NCI-H82 (cell line): ENCODE data around the gene CDH4.

Experiments
- DNase-seq: peaks from one replicate; lab custom pipeline; 2025; lab: John Stamatoyannopoulos, UW

The CDH4 gene

DNA sequence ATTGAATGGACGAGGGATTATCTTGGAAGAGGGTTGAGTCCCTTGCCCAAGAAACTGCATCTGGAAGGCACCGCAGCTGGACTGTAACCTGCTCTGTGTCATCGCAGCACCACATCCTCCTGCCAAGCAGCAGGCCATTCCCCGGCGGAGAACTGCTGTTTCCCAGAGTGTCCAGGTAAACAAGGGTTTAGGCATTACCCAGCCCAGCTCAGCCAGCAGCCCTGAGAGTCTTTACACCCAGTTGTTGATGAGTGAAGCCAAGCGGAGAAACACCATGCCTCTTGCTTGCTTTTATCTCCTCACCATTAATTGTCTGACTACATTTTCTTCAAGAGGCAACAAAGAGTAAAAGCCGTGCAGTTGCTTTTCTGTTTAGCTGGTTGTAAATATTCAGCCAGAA lies 104.1 kb downstream of the CDH4 start:
- DNase-seq: no peak

DNA sequence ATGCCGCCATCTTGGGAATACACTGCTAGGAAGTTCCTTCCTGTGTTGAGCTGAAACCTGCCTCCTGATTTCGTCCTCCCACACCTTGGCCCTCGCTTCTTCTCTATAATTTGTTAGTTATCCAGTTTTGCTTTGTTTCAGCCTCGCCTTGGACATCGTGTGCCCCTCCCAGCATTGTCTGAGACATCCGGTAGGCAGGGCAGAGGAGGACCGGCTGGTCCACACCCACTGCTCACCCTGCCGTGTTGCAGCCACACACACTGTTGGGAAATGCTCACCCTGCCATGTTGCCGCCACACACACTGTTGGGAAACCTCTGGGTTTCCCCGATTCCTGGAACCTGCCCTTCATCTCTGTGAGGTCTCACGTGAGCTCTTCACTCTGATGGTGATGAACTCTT lies 105.1 kb downstream of the CDH4 start:
- DNase-seq: no peak

DNA sequence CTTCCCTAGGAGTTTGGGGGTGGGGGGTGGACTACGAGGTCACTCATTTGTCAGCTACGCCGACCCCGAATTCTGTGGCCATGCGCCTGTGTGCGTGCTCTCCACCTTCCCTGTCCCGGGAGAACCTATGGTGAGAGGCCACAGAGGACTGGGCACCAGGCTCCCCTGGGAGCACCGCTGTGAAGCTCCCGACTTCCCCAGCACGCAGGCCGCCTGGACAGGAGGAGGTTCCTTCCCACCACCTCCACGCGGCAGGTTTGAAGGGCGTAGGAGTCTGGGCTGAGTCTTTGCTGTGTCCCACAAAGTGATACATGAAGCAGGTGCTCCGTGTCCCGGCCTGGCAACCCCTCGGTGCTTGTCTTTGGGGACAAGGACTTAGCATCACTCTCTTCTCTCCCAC lies 107.2 kb downstream of the CDH4 start:
- DNase-seq: no peak

DNA sequence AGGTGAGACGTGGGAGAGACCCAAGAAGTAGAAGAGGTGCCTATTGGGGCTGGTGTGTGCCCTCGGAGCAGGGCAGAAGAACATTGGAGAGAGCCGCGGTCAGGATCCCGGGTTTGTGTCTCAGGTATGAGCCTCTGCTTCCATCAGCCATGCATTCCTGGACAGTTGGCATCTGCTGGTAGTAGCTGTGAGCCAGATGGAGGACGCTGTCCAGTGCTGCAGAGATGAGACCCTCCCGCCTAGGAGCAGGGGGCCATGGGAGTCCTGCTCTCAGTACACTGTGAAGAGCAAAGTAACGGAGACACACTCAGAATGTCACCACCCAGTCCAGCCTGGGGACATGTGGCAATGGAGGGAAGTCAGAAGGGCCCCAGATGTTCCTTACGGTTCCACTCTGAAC lies 108.2 kb downstream of the CDH4 start:
- DNase-seq: no peak

DNA sequence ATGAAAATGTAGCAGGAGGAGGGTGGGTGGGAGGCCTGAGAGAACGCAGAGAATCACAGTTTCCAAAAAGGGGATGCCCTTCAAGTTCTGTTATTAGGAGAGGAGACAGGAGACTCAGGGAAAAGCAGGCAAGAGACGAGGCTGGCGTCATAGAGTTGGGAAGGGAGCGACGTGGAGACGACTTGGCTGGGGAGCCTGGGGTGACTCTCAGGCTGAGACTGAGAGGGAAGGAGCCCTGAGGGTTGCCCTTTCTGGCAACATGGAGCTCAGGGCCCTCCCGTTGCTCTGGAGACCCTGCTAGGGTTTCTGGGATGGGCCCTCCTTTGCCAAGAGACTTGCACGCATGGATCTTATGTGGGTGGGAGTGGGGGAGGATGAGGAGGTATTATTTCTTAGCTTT lies 108.9 kb downstream of the CDH4 start:
- DNase-seq: no peak

DNA sequence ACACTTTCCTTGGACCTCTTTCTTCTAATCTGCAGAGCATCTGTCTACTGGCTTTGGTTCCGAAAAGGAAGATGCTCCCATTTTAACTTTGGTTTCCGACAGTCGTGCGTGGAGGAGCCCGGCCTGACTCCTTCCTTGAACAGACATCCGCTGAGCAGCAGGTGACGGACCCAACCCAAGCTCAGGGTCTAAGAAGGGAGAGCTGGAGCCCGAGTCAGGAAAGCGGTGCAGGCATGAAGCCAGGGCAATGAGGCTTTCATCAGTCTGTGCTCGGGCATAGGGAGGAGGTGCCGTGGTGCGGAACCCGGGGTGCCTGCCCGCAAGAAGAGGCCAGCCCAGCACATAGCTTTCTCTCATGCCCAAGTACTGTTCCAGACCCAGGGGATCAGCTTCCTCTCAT lies 109.4 kb downstream of the CDH4 start:
- DNase-seq: no peak

DNA sequence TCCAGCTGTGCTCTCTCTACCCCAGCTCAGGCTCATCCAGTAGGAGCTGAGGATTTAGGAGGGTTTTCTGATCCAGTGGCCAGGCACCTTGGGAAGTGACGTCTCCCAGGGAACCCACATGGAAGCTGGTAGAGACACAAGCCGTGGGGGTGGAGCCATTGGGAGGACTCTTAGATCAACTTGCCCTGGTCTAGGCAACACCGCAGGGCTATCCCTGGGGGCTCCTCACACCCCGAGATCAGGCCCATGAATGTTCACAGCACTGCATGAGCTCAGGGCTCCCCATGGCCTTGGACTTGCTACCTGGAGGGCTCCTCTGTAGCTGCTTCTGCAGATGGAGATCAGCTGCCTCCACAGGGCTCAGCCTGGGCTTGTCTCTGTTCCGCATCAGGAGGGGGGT lies 112.1 kb downstream of the CDH4 start:
- DNase-seq: no peak

DNA sequence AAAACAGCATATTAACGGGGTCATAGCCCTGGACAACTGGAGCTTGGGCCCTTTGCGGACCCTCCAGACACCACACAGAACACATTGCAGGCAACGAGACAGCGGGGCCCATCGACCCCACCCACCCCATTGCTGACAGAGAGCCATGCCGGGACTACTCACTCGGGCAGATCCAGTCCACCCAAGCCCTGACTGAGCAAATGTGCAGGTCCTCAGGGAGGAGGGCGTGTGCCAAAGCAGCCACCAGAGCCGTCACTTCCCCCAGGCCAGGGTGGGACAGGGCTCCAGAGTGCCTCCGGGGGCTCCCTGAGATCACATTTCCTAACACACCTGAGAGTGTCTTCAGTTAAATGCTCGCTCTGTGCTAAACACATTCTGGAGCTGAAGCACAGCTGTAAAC lies 114.9 kb downstream of the CDH4 start:
- DNase-seq: no peak

DNA sequence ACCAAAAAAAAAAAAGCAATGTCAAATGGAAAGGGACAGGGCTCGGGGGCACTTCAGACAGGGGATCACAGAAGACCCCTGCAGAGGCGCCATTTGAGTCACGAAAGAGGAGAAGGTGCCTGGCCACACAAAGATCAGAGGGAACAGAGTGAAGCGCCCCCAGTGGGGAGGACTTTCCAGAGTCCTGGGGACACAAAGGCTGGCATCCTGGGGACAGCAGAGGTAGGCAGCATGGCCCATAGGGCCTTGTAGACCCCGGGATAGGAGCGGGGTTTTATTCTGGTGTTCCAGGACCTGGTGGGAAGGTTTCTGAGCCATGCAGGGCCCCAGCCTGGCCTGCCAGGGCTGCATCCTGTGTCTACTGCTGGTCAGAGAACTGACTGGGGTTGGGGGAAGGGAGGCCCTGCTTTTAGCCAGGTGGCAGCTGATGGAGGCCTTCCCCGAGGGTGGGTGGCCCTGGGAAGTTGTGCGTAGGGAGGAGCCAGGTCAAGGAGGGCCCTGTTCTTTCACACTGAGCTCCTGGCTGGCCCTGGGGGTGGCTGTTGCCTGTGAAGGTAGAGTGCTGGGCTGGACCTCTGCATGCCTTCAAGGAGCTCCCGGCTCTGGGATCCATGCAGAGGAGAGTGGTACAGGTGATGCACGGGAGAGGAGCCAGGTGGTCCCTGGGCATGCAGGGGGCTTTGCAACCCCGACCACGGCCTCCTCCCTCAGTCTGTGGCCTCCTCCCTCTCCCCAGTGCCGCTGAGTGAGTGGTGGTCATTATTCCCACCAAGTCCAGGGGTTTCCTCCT lies 117.9 kb downstream of the CDH4 start:
- no peak for DNase-seq

DNA sequence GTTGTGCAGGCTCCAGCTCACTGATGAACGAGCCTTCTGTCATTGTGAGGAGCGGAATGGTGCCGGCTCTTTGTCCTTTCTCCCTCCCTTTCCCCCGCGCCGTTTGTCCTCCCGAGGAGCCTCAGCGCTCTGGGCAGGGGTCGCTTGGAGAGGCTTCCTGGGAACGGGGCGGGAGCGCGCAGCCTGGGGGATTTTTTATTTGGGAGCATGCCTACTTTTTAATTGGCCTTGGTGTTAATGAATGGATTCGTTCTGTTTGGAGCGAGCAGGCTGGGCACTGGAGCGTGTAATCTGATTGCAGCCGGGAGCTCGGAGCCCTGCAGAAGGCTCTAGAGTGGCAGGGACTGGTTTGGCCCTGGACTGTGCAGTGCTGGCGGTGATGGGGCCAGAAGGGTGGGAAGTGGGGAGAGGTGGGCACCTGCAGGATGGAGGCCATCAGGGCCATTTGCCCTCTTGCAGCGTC lies 118.8 kb downstream of the CDH4 start:
- peak; percentile 14 for DNase-seq

DNA sequence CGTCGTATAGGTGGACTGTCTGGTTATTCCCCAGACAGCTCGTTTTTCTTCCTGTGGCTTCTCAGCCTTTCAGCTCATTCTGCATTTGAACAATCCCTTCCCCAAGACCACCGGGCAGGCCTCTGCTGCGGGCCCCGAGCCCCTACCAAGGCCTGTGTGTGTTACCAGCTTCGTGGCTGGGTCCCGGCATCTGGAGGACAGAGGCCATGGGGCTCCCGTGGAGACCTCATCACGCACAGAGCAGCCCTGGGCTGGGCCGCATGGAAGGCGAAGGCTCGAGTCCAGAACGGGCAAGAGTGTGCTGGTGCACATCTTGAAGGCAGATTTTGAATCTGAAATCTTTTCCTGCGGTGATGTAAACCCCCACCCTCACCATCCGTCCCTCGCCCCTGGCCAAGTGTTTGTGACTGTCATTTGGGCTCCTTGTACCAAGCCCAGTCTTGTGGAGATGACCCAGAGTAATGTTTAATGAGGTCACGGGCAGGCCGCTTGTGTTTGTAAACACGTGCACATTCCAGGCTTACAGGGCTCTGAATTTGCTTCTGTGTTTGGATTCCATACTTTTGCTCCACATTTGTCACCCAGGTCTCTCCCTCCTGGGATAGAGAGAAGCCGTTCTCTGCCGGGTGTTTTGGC lies 119.6 kb downstream of the CDH4 start:
- no peak for DNase-seq

DNA sequence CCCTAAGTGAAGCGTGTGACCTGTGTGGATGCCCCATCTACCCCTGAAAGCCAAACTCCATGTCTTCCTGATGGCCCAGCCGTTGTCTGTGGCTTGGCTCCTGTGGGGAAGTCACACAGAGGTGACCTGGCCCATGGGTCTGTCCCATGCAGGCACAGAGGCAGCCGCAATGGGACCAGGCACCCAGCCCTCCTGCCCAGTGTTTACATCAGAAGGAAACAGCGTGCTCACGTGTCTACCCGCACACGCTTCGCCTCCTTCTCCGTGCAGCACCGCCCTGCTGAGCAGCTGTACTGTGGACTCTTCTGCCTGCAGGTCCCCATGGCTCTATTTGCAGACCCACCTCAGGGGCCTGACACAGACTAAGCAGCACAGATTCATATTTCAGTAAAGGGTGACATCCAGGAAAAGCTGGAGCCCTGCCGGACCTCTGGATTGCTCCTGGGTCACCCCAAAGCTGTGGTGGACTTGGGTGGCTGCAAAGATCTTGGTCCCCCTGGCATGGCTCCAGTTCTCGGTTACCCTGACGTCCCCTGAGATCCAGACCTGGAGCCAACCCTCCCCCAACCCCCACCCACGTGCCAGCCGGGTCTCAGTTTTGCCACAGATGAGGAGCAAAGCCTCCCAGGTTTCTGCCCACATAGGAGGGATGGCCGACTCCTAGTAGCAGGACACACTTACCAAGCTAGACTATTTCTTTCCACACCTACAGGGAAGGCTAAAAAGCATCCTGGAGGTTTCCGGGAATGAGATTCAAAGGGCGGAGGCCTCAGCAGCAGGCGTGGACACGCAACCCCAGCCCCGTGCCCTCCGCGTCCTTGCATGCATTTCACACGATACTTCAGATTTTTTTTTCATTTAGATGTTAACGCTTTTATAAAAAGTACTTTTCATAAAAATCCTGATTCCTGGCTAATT lies 120.3 kb downstream of the CDH4 start:
- no peak for DNase-seq

DNA sequence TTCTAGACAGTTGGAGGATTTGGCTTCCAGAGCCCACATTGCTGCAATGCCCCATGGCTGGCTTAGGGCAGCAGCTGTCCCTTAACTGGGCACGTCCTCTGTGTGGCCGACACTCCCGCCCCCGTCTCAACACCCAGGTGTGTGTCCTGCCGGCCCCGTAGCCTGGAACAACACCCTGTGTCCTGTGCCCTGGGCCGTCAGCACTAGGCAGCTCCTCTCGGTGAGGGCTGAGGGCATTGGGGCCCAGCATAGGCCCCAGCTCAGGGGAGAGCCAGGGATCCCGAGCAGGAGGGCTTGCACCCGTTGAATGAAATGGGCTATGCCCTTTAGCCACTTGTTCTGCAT lies 121.0 kb downstream of the CDH4 start:
- no peak for DNase-seq

DNA sequence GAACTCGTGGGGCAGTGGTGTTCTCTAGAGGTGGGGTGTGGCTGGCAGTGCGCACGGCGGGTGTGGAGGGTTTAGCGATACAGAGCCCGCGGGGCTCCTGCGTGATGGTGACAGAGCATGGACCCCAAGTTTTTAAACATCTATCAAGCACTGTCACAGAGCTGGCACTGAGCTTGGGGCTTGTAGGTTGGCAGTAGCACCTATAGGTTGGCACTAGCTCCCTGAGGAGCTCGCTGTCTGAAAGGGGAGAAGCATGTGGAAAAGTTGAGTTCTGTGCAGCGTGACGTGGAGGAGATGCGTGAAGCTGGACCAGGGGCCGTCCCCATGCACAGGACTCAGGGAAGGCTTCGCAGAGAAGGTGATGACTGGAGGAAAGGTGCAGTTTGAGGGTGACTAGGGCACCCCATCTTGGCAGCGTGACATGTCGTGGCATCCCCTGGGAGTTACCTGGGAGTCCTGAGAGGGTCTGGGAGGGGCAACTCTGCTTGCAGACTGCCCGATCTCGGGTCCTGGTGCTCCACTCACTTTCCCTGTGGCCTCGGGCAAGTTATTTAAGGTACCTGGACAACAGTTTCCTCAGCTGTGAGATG lies 122.0 kb downstream of the CDH4 start:
- no peak for DNase-seq

DNA sequence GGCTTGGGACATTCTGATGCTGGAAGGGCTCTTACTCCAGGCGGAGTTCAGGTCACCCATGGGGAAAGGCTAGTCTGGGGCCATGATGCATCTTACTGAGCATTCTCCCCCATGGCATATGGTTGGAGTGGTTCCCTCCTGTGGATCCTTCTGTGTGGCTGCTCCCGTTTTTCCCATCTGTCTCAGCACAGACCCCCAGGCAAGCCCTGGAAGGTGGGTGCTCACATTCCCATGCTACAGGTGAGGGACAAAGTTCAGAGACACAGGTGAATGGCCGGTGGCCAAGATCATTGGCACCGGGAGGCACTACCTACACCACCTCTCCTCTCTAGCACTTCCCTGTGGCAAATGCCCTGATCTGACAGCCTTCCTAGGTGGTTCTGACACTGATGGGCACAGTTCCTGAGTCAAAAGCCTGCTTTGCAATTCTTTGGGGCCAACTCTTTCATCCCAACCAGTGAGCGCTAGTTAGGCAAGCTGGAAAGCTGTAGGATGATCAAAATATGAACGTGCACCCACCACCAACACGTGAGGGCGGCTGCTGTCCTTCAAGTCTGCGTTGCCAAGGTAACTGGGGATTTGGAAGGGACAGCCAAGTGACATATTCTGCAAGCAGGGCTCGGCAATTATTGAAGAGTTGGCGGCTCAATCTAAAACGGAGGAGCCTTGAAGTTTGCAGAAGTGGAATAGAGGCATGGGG lies 124.6 kb downstream of the CDH4 start:
- no peak for DNase-seq

DNA sequence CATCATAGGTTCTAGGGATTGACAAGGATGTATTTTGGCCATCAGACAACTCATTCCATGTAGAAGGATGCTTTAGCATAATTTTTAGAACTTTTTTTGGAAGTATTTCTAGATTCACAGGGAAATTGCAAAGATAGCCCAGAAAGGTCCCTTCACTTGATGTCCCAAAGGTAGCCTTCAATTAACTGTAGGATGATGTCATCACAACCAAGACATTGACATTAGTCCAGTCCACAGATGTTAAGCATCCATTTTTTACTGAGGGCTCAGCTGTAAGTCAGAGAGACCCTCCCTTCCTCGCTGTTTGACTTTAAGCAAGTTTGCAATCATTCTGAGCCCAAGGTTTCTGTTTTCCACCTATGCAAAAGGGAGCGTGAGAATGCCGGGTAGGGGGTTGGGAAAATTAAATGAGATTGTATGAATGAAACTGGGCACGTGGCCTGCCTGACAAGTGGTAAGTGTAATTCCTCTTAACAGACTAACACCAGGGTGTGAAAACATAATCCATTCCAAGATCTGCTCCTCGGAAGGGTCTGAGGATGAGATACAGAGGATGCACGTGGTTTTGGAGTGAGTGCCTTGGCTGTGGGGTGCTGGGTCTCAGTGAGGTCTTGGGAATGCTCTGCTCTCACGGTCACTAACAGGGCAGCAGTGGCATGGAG lies 126.8 kb downstream of the CDH4 start:
- no peak for DNase-seq

DNA sequence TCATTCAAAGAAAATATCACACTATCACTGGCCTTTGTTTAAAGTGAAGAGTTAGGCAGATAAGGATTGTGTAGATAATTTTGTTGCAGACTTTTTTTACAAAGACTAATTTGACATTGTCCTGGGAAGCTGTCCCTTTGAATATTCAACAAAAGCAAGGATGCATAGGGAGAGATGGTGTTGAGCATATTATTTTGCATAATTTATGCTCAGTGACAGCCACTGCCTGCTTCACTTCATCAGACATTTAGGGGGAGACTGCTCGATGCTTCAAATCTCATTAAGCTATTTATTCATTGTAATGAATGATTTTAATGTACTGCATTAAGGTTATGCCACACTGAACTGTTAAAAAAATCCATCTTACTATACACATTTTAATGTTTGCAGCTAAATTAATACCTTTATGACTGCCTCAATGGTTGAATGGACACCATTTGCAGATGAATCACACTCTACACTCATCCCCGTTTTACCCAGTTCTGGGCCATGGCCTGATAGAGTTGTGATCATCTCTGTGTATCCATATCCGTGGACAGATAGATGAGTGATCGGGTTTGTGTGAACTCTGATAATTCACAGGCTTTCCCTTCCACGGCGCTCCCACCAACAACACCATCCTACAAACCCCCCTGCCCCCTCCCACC lies 128.0 kb downstream of the CDH4 start:
- no peak for DNase-seq

DNA sequence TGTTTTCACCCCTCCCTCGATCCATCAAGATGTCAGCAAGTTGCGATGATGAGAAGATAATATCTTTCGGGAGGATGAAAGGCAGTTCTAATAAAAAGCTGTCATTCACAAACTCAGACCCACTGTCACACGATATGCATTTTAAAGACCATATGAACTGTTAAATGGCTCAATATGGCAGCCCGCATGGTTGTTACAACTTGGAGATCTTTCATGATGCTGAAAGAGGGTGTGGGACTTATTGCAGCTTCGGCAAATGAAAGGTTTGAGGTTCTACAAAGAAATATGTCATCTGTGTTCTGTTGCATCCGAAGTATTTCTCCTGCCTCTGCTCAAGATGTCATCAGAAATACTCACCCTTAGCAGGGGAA lies 128.5 kb downstream of the CDH4 start:
- DNase-seq: no peak

DNA sequence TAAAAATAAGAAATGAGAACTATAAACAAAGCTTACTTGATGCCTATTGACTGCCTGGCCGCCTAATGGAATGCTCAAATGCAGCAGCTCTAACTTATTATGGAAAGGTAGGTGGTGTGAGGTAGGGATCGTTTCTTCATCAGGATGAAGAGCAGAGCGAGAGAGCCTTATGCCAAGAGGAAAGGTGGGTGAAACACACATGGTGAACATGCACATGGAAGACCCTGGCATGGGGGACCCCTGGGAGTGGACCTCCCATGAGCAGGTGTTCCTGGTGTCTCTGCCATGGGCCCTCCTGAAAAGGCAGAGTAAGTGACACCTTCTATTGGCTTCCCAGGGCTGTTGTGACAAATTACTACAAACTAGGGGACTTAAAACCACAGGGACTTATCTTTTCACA lies 130.1 kb downstream of the CDH4 start:
- DNase-seq: no peak

DNA sequence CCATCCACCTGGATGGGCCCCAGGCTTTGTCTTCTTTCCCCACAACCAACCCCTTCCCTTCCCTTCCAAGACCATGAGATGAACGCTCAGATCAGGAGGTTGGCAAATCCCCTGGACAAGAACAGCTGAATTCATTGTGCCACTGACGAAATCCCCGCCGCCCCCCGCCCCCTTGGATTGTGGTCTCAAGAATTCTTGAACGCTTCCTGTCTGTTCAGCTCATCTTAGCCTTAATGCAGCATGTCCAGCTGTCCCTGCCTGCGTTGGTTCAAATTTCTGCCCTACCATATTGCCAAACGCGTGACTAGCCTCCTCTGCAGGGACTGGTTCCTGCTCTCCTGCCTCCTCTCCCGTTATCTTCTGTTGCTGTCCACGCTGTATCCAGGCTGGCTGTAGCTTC lies 133.2 kb downstream of the CDH4 start:
- DNase-seq: no peak

DNA sequence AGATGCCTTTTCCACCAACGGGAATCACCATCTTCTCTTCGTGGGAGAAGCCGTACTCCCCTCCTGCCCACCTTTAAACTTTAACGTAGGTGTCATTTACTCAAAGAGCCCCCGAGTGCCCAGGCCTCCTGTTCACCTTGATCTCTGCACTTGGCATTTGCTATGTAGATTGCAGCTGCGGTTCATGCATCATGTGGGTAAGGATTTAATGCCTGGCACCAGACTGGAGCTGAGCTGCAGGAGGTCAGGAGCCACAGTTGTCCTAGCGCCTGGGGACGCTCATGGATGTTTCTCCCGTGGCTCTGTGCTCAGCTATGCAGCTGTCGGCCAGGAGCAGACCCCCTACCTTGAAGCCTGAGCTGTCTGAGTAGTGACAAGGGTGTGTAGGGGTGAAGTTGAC lies 133.7 kb downstream of the CDH4 start:
- DNase-seq: no peak
